ENCODE measurements around the gene PARD6B.

The PARD6B gene

GRCh38 chr20:50729901-50730764 lies 1.2 kb upstream of the PARD6B start:
- no peak for DNase-seq (ENCODE audit: low read depth)
- H3K4me3 ChIP-seq (ENCODE audit: low read depth, low read length), result peak overlapping the region; percentile 63
- TF ChIP-seq CTCF (IDR thresholded peaks at IDR 0.05; ENCODE audit: insufficient read depth, low read depth, low read length, missing control alignments), result no peak

GRCh38 chr20:50730765-50731054 lies 670 bp upstream of the PARD6B start:
- TF ChIP-seq CTCF (IDR thresholded peaks at IDR 0.05; ENCODE audit: insufficient read depth, low read depth, low read length, missing control alignments), result no peak
- no peak for DNase-seq (ENCODE audit: low read depth)
- peak overlapping the region; percentile 63 for H3K4me3 ChIP-seq (ENCODE audit: low read depth, low read length)

- no peak for DNase-seq (ENCODE audit: low read depth)
- peak overlapping the region; percentile 77 for H3K4me3 ChIP-seq (ENCODE audit: low read depth, low read length)
- no peak for TF ChIP-seq CTCF (IDR thresholded peaks at IDR 0.05; ENCODE audit: insufficient read depth, low read depth, low read length, missing control alignments)
Observed at GRCh38 chr20:50731930-50732690, 730 bp downstream of the PARD6B start.

- no peak overlapping the region for H3K4me3 ChIP-seq (ENCODE audit: low read depth, low read length)
- DNase-seq (ENCODE audit: low read depth), result no peak
- TF ChIP-seq CTCF (IDR thresholded peaks at IDR 0.05; ENCODE audit: insufficient read depth, low read depth, low read length, missing control alignments), result no peak
Observed at GRCh38 chr20:50733644-50734349, 2.4 kb downstream of the PARD6B start.

- H3K4me3 ChIP-seq (ENCODE audit: low read depth, low read length), result no peak overlapping the region
- no peak for TF ChIP-seq CTCF (IDR thresholded peaks at IDR 0.05; ENCODE audit: insufficient read depth, low read depth, low read length, missing control alignments)
- DNase-seq (ENCODE audit: low read depth), result no peak
Observed at GRCh38 chr20:50734730-50735679, 3.6 kb downstream of the PARD6B start.

GRCh38 chr20:50735813-50736212 lies 4.4 kb downstream of the PARD6B start:
- no peak overlapping the region for H3K4me3 ChIP-seq (ENCODE audit: low read depth, low read length)
- no peak for TF ChIP-seq CTCF (IDR thresholded peaks at IDR 0.05; ENCODE audit: insufficient read depth, low read depth, low read length, missing control alignments)
- no peak for DNase-seq (ENCODE audit: low read depth)
